ENCODE data around the gene SLC31A2.
A peak's percentile ranks its signal among the peaks of the same experiment; 100 is the strongest.
"Not testable (repeated sequence)": the region's sequence is repeated elsewhere in the genome, so short reads cannot be mapped to it uniquely, and the experiment has no call there.

SLC31A2 gene, protein sequence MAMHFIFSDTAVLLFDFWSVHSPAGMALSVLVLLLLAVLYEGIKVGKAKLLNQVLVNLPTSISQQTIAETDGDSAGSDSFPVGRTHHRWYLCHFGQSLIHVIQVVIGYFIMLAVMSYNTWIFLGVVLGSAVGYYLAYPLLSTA

GRCh38 chr9:113150670-113151611 is at the start of gene SLC31A2:
Gene SLC31A2, plus strand, starts transcription at chr9:113151007. Its CDS starts 68 bp downstream, at chr9:113151075.
- DNase-seq (ENCODE audit: low read depth), result peak; percentile 82

DNA sequence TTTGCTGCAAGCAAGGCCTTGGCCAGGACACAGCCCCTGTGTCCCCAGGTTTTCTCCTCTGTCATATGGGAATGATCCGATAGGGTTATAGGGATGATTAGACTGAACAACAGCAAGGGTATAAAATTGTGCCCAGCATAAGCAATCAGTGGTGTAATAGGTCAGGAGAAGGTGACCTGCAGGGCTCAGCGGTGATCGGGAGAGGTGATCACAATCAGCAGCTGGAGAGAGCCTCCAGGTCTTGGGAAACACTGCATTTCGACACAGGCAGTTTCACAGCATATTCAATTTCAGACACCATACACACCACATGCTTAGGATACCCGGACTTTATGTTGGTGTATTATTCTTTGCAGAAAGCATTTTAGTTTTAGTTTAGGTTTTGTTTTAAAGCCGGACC is 45.5 kb upstream of the SLC31A2 start:
- DNase-seq (ENCODE audit: low read depth), result not testable (repeated sequence)

DNA sequence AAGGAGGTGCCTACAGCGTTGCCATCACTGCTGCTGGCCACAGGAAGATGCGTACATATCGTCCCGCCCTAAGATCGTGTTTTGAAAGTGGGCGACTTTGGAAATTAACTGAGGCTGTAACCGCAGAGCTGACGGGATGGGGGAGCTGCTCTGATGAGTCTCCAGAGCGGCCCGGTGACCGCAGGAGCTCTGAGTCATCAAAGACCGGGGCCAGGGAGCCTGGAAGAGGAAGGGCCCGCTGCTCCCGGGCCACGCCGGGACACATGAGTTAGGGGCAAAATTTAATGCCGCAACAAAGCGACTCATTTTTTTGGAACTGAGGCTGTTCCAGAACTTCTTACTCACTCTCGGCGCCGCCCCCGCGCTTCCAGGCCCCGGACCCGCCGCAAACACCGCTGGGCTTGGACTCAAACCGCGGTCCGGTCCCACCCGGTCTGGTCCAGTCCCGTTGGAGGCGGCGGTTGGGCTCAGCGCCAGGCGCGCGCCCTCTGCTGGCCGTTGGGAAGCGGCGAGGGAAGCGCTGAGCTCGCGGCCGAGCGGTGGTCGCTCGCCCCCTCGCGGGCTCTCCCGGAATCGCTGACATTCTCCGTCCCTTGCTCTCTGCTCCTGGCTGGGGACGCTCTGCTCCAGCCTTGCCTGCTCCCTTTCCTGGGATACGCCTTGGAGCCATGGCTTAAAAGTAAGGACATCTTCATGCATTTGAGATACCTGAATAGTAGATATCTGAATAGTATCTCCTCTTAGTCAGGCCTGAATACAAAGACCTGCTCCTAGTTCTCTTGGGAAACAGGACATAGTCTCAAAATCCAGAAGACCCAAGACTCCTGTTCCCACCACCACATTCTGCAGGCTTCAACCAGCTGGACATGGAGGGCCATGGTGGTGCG is 39.5 kb upstream of the SLC31A2 start:
- DNase-seq (ENCODE audit: low read depth), result not testable (repeated sequence)

DNA sequence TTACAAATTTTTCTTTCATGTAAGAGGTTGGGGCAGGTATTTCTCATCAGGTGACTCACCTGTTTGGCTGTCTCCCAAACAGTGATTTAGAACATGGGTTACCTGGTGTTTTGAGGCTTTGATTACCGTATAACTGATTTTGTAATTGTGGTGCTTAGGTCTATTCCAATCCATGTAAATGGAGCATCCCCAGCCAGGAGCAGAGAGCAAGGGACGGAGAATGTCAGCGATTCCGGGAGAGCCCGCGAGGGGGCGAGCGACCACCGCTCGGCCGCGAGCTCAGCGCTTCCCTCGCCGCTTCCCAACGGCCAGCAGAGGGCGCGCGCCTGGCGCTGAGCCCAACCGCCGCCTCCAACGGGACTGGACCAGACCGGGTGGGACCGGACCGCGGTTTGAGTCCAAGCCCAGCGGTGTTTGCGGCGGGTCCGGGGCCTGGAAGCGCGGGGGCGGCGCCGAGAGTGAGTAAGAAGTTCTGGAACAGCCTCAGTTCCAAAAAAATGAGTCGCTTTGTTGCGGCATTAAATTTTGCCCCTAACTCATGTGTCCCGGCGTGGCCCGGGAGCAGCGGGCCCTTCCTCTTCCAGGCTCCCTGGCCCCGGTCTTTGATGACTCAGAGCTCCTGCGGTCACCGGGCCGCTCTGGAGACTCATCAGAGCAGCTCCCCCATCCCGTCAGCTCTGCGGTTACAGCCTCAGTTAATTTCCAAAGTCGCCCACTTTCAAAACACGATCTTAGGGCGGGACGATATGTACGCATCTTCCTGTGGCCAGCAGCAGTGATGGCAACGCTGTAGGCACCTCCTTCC is 37.9 kb upstream of the SLC31A2 start:
- DNase-seq (ENCODE audit: low read depth), result not testable (repeated sequence)

DNA sequence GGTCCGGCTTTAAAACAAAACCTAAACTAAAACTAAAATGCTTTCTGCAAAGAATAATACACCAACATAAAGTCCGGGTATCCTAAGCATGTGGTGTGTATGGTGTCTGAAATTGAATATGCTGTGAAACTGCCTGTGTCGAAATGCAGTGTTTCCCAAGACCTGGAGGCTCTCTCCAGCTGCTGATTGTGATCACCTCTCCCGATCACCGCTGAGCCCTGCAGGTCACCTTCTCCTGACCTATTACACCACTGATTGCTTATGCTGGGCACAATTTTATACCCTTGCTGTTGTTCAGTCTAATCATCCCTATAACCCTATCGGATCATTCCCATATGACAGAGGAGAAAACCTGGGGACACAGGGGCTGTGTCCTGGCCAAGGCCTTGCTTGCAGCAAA is 32.0 kb upstream of the SLC31A2 start:
- not testable (repeated sequence) for DNase-seq (ENCODE audit: low read depth)

DNA sequence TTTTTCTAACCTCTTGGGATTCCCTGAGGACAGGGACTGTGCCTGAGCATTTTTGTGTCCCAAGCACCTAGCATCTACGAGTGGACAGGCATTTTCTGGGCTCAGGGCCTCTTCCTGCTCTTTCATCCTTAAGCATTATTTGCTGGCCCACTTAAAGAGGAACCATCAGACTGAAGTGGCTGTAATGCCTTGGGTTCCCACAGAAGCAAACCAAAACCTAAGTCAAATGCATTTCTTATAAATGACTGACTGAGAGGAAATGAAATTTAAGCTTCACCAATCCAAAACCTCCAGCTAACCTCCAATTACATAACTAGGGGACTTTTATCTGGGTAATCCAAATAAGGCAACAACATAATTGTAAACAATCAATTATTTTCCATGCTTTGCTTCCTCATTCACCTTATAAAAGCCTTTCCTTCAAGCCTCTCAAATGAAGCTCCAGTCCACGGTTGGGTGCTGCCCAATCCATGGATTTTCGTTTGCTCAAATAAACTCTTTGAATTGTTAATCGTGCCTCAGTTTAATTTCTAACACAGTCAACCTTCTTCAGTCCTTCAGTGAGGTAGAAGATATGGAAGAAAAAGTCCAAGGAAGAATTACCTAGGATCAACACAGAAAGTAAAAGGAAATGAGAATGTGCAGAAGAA is 25.3 kb upstream of the SLC31A2 start:
- DNase-seq (ENCODE audit: low read depth), result no peak

DNA sequence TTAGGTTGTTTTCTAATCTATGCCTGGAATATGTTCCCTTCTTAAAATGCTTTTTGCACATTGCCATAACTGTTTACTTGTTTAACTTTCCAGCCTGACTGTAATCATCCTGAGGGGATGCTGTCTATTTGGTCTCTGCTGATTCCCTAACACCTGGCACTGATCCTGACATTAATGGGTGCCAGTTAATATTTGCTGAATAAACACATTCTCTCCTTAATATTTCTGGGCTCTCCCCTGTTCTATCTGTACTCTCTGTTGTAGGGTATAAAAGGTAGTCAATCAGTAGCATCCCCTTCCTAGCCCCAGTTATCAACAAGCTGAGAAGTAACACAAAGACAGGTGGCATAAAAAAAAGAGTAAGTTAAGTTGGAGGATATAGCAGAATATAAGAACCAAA is 21.3 kb upstream of the SLC31A2 start:
- no peak for DNase-seq (ENCODE audit: low read depth)

DNA sequence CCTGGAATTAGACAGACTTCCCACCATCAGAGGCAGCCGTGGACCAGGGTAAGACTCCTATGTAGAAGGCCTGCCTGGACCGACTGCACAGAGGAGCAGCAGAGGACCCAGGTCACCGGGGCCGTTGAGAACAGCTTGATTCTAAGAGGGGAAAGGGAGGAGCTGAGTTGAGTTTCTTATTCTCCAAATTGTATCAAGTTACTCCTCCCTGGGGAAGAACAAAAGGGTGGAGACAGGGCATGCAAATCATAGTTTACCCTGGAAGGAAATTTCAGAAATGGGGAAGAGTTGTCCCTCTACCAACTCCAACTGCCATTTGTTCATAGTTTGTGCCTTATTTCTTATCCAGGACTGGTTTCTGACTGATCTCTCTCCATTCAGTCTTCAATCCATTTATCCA is 20.9 kb upstream of the SLC31A2 start:
- DNase-seq (ENCODE audit: low read depth), result no peak

DNA sequence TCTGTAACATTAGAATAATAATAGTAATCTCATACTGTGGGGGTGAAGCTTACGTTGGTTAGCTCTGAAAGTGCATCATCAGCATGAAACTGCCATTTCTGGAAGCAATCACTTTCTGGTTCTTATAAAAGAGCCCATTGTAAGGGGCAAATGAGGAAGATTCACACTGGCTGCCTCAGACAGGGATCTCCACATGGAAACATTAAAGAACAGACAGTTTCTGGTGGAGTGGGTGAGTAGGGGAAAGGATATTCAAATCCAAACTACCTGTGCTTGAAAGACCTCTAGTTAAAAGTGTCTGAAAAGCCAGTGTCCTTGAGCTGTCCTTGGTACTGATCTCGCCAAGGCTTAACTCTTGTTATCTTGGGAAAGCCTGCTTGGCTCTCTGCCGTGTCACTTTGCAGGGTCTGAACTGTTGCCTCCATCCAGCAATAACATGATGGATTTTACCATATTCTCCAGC is 19.1 kb upstream of the SLC31A2 start:
- no peak for DNase-seq (ENCODE audit: low read depth)

- no peak for DNase-seq (ENCODE audit: low read depth)
Observed at GRCh38 chr9:113137196-113138168, 13.3 kb upstream of the SLC31A2 start.

GRCh38 chr9:113138760-113139159 is 12.0 kb upstream of the SLC31A2 start:
- no peak for DNase-seq (ENCODE audit: low read depth)

DNA sequence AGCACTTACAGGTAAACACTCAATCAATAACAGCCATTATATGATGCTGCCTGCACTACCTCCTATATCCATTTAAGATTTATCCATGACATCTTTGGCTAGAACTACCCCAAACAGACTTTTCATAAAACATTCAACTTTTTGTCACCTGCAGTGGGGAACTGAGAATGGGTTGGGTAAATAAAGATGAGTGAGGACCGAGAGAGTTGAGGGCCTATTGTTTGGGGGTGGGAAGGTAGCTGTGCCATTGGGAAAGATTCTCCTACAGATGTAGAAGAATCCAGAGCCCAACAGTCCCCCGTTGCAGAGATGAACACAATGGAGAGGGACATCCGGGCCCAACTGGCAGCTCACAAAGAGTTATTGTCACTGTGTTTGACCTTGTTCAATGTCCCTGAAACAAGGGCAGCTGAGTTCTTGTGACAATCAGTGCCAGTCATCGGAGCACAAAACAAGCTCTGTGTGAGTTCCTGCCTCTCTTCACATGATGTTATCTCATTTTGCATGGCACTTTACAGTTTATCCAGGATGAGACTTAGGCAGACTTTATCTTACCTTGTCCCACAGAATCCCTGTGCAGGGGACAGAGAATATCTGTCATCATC is 11.5 kb upstream of the SLC31A2 start:
- no peak for DNase-seq (ENCODE audit: low read depth)

DNA sequence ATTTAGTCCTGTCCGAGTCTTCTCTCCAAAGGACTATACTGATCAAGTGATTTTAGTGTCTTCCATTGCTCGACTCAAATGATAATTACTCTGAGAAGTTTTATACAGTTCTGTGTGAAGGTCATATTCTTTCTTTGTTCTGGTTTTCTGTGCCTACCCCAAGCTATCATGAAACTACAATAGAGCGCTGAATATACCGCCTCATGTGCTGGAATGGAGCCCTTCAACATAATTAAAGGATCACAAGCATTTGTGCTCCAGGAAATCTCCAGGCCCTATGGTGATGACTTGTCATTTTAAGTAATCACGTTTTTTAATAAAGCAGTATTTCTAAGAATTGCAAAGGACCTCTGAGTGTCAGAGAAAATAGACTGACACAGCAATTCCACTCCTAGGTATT is 10.9 kb upstream of the SLC31A2 start:
- no peak for DNase-seq (ENCODE audit: low read depth)

DNA sequence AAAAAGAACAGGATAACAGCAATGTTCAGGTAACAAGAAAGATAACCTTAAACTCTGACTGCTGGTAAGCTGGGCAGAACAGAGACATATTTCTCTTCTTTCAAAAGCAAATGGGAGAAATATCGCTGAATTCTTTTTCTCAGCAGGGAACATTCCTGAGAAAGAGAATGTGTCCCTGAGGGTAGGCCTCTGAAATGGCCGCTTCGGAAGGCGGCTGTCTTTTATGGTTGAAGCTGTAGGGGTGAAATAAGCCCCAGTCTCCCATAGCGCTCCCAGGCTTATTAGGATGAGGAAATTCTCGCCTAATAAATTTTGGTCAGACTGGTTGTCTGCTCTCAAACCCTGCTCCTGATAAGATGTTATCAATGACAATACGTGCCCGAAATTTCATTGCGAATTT is 9.9 kb upstream of the SLC31A2 start:
- DNase-seq (ENCODE audit: low read depth), result not testable (repeated sequence)

GRCh38 chr9:113143432-113144227 is 7.2 kb upstream of the SLC31A2 start:
- no peak for DNase-seq (ENCODE audit: low read depth)

GRCh38 chr9:113148372-113148705 is 2.5 kb upstream of the SLC31A2 start:
- no peak for DNase-seq (ENCODE audit: low read depth)

DNA sequence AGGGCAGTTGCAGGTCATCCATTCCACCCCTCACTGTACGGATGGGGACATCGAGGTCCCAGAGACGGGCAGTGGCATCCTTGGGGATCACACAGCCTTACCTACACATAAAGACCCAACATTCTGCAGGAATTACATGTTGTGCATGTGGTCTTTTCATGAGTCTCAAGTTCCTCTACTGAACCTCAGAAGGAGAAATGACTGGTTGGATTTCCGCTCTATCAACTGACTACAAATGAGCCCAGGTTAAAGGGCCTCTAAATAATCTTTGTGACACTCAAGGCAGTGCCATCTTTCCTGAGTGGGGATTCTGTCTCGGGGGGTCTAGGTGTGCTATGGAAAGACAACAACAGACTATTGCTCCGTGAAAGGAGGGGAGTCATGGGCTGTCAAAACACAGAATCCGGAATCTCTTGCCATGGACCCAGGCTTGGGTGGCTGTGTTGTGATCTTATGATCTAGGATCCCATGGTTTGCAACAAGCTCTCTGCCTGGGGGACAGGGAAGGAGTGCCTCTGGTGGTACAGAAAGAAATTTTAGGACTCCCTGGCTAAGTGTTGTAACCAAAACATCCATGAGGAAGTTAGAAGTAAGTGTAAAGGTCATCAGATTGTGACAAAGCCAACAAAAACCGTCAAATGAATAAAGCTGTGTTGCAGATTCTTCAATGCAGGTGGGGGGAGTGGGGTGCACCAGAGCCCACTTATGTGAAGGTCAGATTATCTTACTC is 1.9 kb upstream of the SLC31A2 start:
- no peak for DNase-seq (ENCODE audit: low read depth)

- DNase-seq (ENCODE audit: low read depth), result not testable (repeated sequence)
Observed at GRCh38 chr9:113149561-113149960, 1.2 kb upstream of the SLC31A2 start.

All from stimulated activated CD8-positive, alpha-beta memory T cell treated with anti-CD3 and anti-CD28 coated beads, Interleukin-4, amount 100 ng/mL, for 24 hours (primary cell).